Hematopoietic multipotent progenitor cell treated with erythropoietin and hydrocortisone succinate and interleukin-3 and kit ligand, for 4 days (in vitro differentiated cells): ENCODE results near the gene OR2G3.
A peak's percentile ranks its signal among the peaks of the same experiment; 100 is the strongest.

Experiments
- DNase-seq: peaks from one replicate; pipeline ENCODE4 v3.0.0-alpha.2; 2015

Gene OR2G3

GRCh38 chr1:247605286-247605685 is at the start of gene OR2G3:
Gene OR2G3 (plus strand): TSS chr1:247605586. CDS start chr1:247605586, 0 bp downstream.
- no peak for DNase-seq

- DNase-seq = peak; percentile 47
These were observed 47.3 kb upstream of the OR2G3 start for GRCh38 chr1:247557926-247558674.

DNA sequence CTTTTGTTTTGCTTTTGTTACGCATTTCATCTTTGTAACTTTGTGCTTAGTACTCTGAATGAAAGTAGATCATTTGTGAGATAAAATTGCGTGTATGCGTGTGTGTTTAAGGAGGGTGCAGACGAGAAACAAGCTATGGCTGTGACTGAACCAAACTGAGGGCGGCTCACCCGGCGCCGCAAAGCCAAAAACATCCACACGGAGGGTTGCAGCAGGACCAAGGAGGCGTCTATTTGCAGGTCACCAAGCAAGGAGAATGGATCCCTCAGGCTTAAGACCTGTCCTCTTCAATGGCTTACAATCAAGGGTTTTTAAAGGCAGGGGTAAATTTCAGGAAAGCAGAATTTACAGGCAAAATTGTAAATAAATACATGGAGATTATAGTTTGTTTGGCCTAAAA is 43.7 kb upstream of the OR2G3 start:
- DNase-seq = peak; percentile 22

DNA sequence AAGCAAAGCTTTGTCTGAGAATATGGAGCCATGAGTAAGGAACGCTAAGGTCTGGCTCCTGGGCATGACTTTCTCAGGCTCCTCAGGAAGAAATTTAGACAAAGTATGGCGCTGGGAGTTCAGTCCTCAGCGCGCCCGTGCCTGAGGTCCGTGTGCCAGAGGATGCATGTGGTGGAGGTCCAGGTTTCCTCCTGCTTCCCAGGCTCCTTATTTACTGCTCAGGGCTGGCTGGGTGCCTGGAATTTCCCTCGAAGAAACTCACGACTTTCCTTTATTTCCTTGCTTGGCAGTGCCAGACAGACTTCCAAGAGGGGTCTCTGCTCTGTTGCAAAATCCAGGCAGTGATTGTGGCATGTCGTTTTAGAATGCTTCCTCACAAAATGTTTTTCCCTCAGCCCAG is 43.2 kb upstream of the OR2G3 start:
- DNase-seq = no peak

- DNase-seq = no peak
These were observed 31.1 kb upstream of the OR2G3 start for GRCh38 chr1:247574236-247574635.

GRCh38 chr1:247574664-247575063 is 30.7 kb upstream of the OR2G3 start:
- no peak for DNase-seq

GRCh38 chr1:247576514-247576913 is 28.9 kb upstream of the OR2G3 start:
- DNase-seq = peak; percentile 83

DNA sequence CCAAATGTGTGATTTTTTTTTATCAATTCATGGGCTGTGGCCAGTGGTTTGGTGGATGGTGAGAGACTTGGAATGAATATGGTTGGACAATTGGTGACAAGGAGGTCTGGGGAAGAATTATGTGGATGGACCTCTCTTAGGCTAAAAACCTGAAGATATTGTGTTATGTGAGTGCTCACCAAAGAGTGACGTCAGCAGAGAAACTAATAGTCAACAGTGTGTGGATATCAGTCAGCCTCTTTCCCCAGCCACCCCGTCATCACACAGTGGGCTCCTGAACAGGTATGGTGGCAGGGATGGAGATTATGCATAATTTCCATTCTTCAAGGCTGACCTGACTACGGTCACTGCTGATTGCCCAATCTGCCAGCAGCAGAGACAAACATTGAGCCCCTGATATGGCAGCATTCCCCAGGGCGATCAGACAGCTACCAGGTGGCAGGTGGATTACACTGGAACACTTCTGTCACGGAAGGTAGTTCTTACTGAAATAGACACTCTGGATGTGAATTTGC is 26.4 kb upstream of the OR2G3 start:
- no peak for DNase-seq

DNA sequence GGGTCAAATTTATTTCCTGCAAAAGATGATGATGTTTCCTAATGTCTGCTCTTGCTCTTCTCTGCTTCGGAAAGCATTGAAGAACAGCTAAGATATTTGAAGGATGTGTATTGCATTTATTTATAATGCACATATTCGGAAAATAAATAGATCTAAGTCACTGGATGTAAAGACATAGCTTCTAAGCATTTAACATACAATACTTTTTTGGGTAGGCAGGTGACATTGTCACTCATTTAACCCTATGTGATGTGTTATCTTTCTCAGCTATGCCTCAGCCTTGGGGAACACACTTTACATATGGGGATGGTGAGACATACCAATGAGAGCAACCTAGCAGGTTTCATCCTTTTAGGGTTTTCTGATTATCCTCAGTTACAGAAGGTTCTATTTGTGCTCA is 17.3 kb upstream of the OR2G3 start, which contains the start of gene OR2G2:
Gene OR2G2 (plus strand): TSS at position 301 of the 400 bp plus-strand sequence. CDS start 0 bp downstream, at position 301.
- DNase-seq = no peak

- DNase-seq = no peak
These were observed 8.0 kb downstream of the OR2G3 start for GRCh38 chr1:247613405-247613804.

- no peak for DNase-seq
These were observed 9.2 kb downstream of the OR2G3 start for GRCh38 chr1:247614625-247615024.

GRCh38 chr1:247627951-247628350 is 22.6 kb downstream of the OR2G3 start:
- no peak for DNase-seq

DNA sequence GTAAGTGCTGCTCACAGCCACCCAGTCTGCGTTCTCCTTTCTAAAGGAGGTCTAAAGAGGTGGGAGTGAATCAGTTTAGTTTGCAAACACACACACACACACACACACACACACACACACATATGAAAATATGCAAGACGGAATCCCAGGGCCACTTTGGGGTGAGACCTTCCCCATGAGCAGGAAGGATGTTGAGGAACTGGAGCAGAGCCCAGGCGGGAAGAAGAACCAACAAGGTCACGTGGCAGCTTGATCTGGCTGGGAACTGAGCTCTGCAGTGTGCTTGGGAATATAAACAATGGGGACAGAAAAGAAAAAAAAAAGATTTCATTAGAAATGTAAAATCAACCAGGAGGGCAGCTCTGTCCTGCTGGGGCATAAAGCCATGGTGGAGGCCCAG is 32.6 kb downstream of the OR2G3 start:
- no peak for DNase-seq

GRCh38 chr1:247638781-247639180 is 33.4 kb downstream of the OR2G3 start:
- DNase-seq = no peak

DNA sequence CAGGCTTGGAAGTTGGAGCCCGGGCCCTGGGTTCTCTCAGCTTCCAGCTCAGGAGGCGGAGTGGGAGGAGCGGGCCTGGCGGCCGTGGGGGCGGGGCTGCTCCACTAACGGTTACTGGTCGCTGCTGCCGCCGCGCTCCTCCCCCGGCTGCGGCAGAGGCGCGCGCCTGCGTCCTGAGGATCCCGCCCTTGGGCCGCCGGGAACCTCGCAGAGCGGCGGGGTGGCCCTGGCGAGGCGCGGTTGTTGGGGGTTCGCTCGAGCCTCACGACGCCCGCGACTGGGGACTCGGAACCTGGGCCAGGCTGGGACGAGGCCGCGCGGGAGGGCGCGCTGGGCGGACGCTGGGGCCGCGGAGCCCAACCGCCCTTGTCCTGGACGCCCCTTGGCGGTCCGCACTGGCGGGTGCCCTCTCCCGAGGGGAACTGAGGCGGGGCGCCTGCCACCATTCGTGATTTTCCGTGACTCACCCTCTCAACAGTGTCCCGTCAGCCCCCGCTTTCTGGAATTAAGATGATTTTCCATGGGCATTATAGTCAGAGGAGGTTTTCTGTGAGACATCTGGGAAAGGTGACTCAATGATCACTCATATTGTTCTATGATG is 34.1 kb downstream of the OR2G3 start:
- DNase-seq = peak; percentile 93

GRCh38 chr1:247642742-247643141 is 37.4 kb downstream of the OR2G3 start:
- no peak for DNase-seq

- DNase-seq = peak; percentile 34
These were observed 41.5 kb downstream of the OR2G3 start for GRCh38 chr1:247646867-247647266.

- DNase-seq = peak; percentile 48
These were observed 42.5 kb downstream of the OR2G3 start for GRCh38 chr1:247647864-247648263.

- no peak for DNase-seq
These were observed 47.7 kb downstream of the OR2G3 start for GRCh38 chr1:247653040-247653439.
